NCI-H226 (cell line): ENCODE data around the gene USP13.
"Not testable (repeated sequence)": the region's sequence is repeated elsewhere in the genome, so short reads cannot be mapped to it uniquely, and the experiment has no call there.

Experiments used
- DNase-seq: peaks from one replicate; pipeline ENCODE4 v3.0.0-alpha.2; 2015

USP13 gene

GRCh38 chr3:179652447-179653095, at the start of gene USP13:
Gene USP13 (plus strand): TSS chr3:179653040. CDS start chr3:179653226, 186 bp downstream.
- peak; percentile 43 for DNase-seq

- DNase-seq, result no peak
These were observed 49.5 kb upstream of the USP13 start for GRCh38 chr3:179603321-179603720.

- DNase-seq, result no peak
These were observed 49.0 kb upstream of the USP13 start for GRCh38 chr3:179603831-179604230.

GRCh38 chr3:179604321-179605078, 48.3 kb upstream of the USP13 start, which contains the start of the genes MRPL47 and NDUFB5:
Gene MRPL47 (minus strand): TSS chr3:179604638. CDS start chr3:179604624, 14 bp downstream.
Gene NDUFB5 (plus strand): TSS chr3:179604794. CDS start chr3:179604816, 22 bp downstream.
- peak; percentile 93 for DNase-seq

- DNase-seq, result no peak
These were observed 46.2 kb upstream of the USP13 start for GRCh38 chr3:179606534-179607085.

GRCh38 chr3:179608931-179609720, 43.7 kb upstream of the USP13 start:
- DNase-seq, result no peak

- DNase-seq, result no peak
These were observed 42.8 kb upstream of the USP13 start for GRCh38 chr3:179610066-179610465.

GRCh38 chr3:179613807-179614206, 39.0 kb upstream of the USP13 start:
- DNase-seq, result peak; percentile 38

- DNase-seq, result no peak
These were observed 37.2 kb upstream of the USP13 start for GRCh38 chr3:179615458-179616173.

- no peak for DNase-seq
These were observed 30.8 kb upstream of the USP13 start for GRCh38 chr3:179622023-179622422.

GRCh38 chr3:179624451-179624850, 28.4 kb upstream of the USP13 start:
- no peak for DNase-seq

- no peak for DNase-seq
These were observed 21.9 kb upstream of the USP13 start for GRCh38 chr3:179630753-179631451.

- no peak for DNase-seq
These were observed 12.4 kb upstream of the USP13 start for GRCh38 chr3:179640469-179640868.

GRCh38 chr3:179642871-179643270, 10.0 kb upstream of the USP13 start:
- no peak for DNase-seq

GRCh38 chr3:179643837-179644236, 9.0 kb upstream of the USP13 start:
- not testable (repeated sequence) for DNase-seq

GRCh38 chr3:179646177-179646576, 6.7 kb upstream of the USP13 start:
- no peak for DNase-seq

GRCh38 chr3:179651687-179652446, 973 bp upstream of the USP13 start:
- no peak for DNase-seq

GRCh38 chr3:179653096-179653797, 407 bp downstream of the USP13 start:
- DNase-seq, result peak; percentile 56

GRCh38 chr3:179655236-179655635, 2.4 kb downstream of the USP13 start:
- no peak for DNase-seq

- no peak for DNase-seq
These were observed 5.8 kb downstream of the USP13 start for GRCh38 chr3:179658606-179659005.
